Midbrain (tissue), 1 donor: ENCODE measurements around the gene RPE65.
A peak's percentile ranks its signal among the peaks of the same experiment; 100 is the strongest.
"Not testable (repeated sequence)": the region's sequence is repeated elsewhere in the genome, so short reads cannot be mapped to it uniquely, and the experiment has no call there.

Experiments
- DNase-seq: peaks from one replicate; lab custom pipeline; 2025; lab: John Stamatoyannopoulos, UW

The RPE65 gene

GRCh38 chr1:68449901-68450300 lies at the start of gene RPE65:
Gene RPE65 (minus strand): TSS chr1:68449954. CDS start chr1:68449905, 49 bp downstream.
- DNase-seq = peak; percentile 62

GRCh38 chr1:68497358-68497698 lies 47.6 kb upstream of the RPE65 start:
- DNase-seq = no peak

- DNase-seq = peak; percentile 91
These were observed 47.1 kb upstream of the RPE65 start, which contains the start of gene DEPDC1 for GRCh38 chr1:68496680-68497357. Gene DEPDC1 (minus strand): TSS chr1:68497082. CDS start chr1:68496999, 83 bp downstream.

- DNase-seq = no peak
These were observed 46.4 kb upstream of the RPE65 start for GRCh38 chr1:68495968-68496679.

GRCh38 chr1:68495532-68495931 lies 45.8 kb upstream of the RPE65 start:
- DNase-seq = no peak

GRCh38 chr1:68493193-68493592 lies 43.4 kb upstream of the RPE65 start:
- no peak for DNase-seq

- DNase-seq = not testable (repeated sequence)
These were observed 42.5 kb upstream of the RPE65 start for GRCh38 chr1:68492255-68492654.

- DNase-seq = no peak
These were observed 40.4 kb upstream of the RPE65 start for GRCh38 chr1:68490046-68490651.

- DNase-seq = no peak
These were observed 35.8 kb upstream of the RPE65 start for GRCh38 chr1:68485431-68486022.

GRCh38 chr1:68484618-68485017 lies 34.9 kb upstream of the RPE65 start:
- DNase-seq = no peak

GRCh38 chr1:68481041-68481440 lies 31.3 kb upstream of the RPE65 start:
- DNase-seq = no peak

- DNase-seq = no peak
These were observed 29.7 kb upstream of the RPE65 start for GRCh38 chr1:68479501-68479900.

GRCh38 chr1:68478662-68479061 lies 28.9 kb upstream of the RPE65 start:
- DNase-seq = no peak

GRCh38 chr1:68476626-68477025 lies 26.9 kb upstream of the RPE65 start:
- DNase-seq = not testable (repeated sequence)

GRCh38 chr1:68473060-68473459 lies 23.3 kb upstream of the RPE65 start:
- no peak for DNase-seq

- no peak for DNase-seq
These were observed 20.7 kb upstream of the RPE65 start for GRCh38 chr1:68470388-68470970.

- no peak for DNase-seq
These were observed 15.1 kb upstream of the RPE65 start for GRCh38 chr1:68464891-68465290.

GRCh38 chr1:68460935-68461334 lies 11.2 kb upstream of the RPE65 start:
- DNase-seq = no peak

- no peak for DNase-seq
These were observed 10.0 kb upstream of the RPE65 start for GRCh38 chr1:68459796-68460195.

- DNase-seq = no peak
These were observed 9.3 kb upstream of the RPE65 start for GRCh38 chr1:68459091-68459490.

GRCh38 chr1:68456202-68456601 lies 6.4 kb upstream of the RPE65 start:
- DNase-seq = no peak

- DNase-seq = no peak
These were observed 4.8 kb upstream of the RPE65 start for GRCh38 chr1:68454534-68454933.
